Panc1 (cell line): ENCODE results near the gene NKAIN2. TPM values are rescaled to one million over a fixed set of nuclear protein-coding genes. Genes with fewer than 3 reads are reported as not detected.

Experiments used
- ATAC-seq: fragments of 200-7000 bp; cut with Tn5 transposase; 2 replicates; pipeline ENCODE4 v1.9.1; 2020; ENCODE audit warnings: mild to moderate bottlenecking, moderate library complexity
- BruUV-seq: library from RNA; stranded (reverse); fragments of 400-500 nt; replicated peaks from 2 replicates; lab custom pipeline; 2021; lab: Mats Ljungman, UMichigan
- CTCF ChIA-PET: fragments of 300-600 bp; sonication (Branson Sonifier 250); formaldehyde crosslinking; loops from one replicate; lab custom pipeline; 2022; ENCODE audit warnings: antibody characterized with exemption; lab: Charles Lee
- POLR2A ChIA-PET: fragments of 300-600 bp; sonication (Branson Sonifier 250); formaldehyde crosslinking; loops from one replicate; lab custom pipeline; 2022; ENCODE audit warnings: antibody characterized with exemption; lab: Charles Lee
- DNase-seq: peaks from one replicate; pipeline ENCODE4 v3.0.0-alpha.2; 2010; ENCODE audit warnings: low read depth, low spot score
- H3K27ac ChIP-seq: 2 replicates; pipeline ENCODE4 v1.5.1; 2011; ENCODE audit warnings: mild to moderate bottlenecking, low read length, inconsistent platforms
- H3K27me3 ChIP-seq: fragments of 200-500 bp; sonication (Bioruptor generic); 2 replicates; pipeline ENCODE4 v1.6.0; 2014; ENCODE audit warnings: low read length, inconsistent platforms; ENCODE audit not compliant: control insufficient read depth, insufficient read depth
- H3K36me3 ChIP-seq: fragments of 200-500 bp; sonication (Bioruptor generic); 2 replicates; pipeline ENCODE4 v1.5.1; 2014; ENCODE audit warnings: inconsistent platforms, mild to moderate bottlenecking, low read length, moderate library complexity; ENCODE audit not compliant: control insufficient read depth, insufficient read depth
- H3K4me1 ChIP-seq: 2 replicates; pipeline ENCODE4 v1.5.1; 2011; ENCODE audit warnings: inconsistent platforms, mild to moderate bottlenecking, low read length, moderate library complexity; ENCODE audit not compliant: control insufficient read depth, insufficient read depth
- H3K4me3 ChIP-seq, 2 experiments: 2 replicates each; pipeline ENCODE4 v1.5.1; 2011 to 2012; ENCODE audit warnings: low read depth in 2 of 2, low read length in 2 of 2, mild to moderate bottlenecking in 2 of 2, inconsistent platforms in 1 of 2, moderate library complexity in 1 of 2
- H3K9me3 ChIP-seq: fragments of 200-500 bp; sonication (Bioruptor generic); 2 replicates; pipeline ENCODE4 v1.5.1; 2014; ENCODE audit warnings: low read depth, mild to moderate bottlenecking, inconsistent platforms, low read length, moderate library complexity; ENCODE audit not compliant: control insufficient read depth, insufficient read depth
- POLR2AphosphoS5 ChIP-seq: IDR thresholded peaks from 2 replicates; pipeline ENCODE4 v1.6.1; 2012; ENCODE audit warnings: mild to moderate bottlenecking, low read depth, low read length, moderate library complexity
- REST ChIP-seq, 2 experiments: IDR thresholded peaks; 2 replicates each; pipeline ENCODE4 v1.6.1; 2011 to 2012; ENCODE audit warnings: low read depth in 2 of 2, control low read depth in 1 of 2, low read length in 1 of 2, mild to moderate bottlenecking in 1 of 2, moderate library complexity in 1 of 2; ENCODE audit not compliant: insufficient read depth in 1 of 2
- SIN3A ChIP-seq: IDR thresholded peaks from 2 replicates; pipeline ENCODE4 v1.6.1; 2012; ENCODE audit warnings: low read depth, mild to moderate bottlenecking, low read length, moderate library complexity, borderline replicate concordance; ENCODE audit not compliant: insufficient read depth
- TCF7L2 ChIP-seq: IDR thresholded peaks from 2 replicates; pipeline ENCODE4 v1.6.1; 2011; ENCODE audit warnings: mild to moderate bottlenecking, low read depth, low read length, inconsistent platforms
- in situ Hi-C: cut with HindIII; loops from 2 replicates; pipeline ENCODE4 v1.10.0; 2016; ENCODE audit warnings: low sequenced_read_pairs, low pct_unique_long_range_greater_than_20kb
- intact Hi-C: fragments of 100-400 bp; cut with micrococcal nuclease; formaldehyde crosslinking; loops from one replicate; pipeline ENCODE4 v1.10.0; 2022; ENCODE audit not compliant: unreplicated experiment
- total RNA-seq: library from RNA; stranded (reverse); gene quantifications from one replicate; pipeline ENCODE4 v1.2.1, GENCODE V29; 2021; ENCODE audit not compliant: unreplicated experiment
- TF ChIP-seq, protein P1 (sequence below): fragments of 450-650 bp; IDR thresholded peaks from 2 replicates; pipeline ENCODE4 v1.5.1; 2017; ENCODE audit warnings: mild to moderate bottlenecking

Gene NKAIN2
- total RNA-seq, 1 experiment from 2014 or later: 2.6 TPM

GRCh38 chr6:123770247-123770949 is 33.3 kb upstream of the NKAIN2 start:
- no peaks in the 10 kb centered on the region for H3K4me1 ChIP-seq
- ChIA-PET CTCF (no interaction called here), POLR2A (no interaction called here)
- DNase-seq: no peak
- H3K36me3 ChIP-seq: no peaks in the 10 kb centered on the region
- no peak overlapping the region for H3K4me3 ChIP-seq
- no peak overlapping the region for H3K27ac ChIP-seq
- in situ Hi-C loops: no loop called here
- intact Hi-C loops: no loop called here
- BruUV-seq: no TSS peak
- no peaks in the 10 kb centered on the region for H3K9me3 ChIP-seq
- TF ChIP-seq REST (IDR thresholded peaks at IDR 0.05; ENCODE audit: insufficient read depth in 1 of 2, low read depth in 2 of 2, low read length in 1 of 2): no peak
- no peak for TF ChIP-seq POLR2AphosphoS5
- no peak for TF ChIP-seq SIN3A
- TF ChIP-seq, protein P1, sequence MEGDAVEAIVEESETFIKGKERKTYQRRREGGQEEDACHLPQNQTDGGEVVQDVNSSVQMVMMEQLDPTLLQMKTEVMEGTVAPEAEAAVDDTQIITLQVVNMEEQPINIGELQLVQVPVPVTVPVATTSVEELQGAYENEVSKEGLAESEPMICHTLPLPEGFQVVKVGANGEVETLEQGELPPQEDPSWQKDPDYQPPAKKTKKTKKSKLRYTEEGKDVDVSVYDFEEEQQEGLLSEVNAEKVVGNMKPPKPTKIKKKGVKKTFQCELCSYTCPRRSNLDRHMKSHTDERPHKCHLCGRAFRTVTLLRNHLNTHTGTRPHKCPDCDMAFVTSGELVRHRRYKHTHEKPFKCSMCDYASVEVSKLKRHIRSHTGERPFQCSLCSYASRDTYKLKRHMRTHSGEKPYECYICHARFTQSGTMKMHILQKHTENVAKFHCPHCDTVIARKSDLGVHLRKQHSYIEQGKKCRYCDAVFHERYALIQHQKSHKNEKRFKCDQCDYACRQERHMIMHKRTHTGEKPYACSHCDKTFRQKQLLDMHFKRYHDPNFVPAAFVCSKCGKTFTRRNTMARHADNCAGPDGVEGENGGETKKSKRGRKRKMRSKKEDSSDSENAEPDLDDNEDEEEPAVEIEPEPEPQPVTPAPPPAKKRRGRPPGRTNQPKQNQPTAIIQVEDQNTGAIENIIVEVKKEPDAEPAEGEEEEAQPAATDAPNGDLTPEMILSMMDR: no peak
- H3K27me3 ChIP-seq: no peaks in the 10 kb centered on the region
- ATAC-seq: no peak

DNA sequence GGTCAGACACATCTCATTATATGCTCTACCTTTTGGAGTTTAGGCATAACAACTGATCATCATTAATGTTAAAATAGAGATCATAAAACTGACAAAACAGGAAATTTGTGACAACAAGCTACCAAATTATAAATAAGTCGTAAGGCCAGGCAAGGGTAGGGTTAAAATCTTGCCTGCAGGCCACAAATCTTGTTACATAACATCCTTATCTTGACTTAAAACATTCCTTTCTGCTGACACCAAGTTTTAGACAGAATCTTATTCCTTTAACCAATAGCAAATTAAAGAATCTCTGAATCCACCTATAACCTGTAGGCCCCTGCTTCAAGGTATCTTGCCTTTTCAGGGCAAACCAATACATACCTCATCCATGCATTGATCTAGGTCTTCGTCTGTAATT is 32.5 kb upstream of the NKAIN2 start:
- ATAC-seq (no peak), DNase-seq (no peak)
- CTCF ChIA-PET: no interaction called here
- Histone ChIP-seq H3K27ac (no peak overlapping the region), H3K9me3 (no peaks in the 10 kb centered on the region), H3K4me3 (no peak overlapping the region), H3K36me3 (no peaks in the 10 kb centered on the region), H3K4me1 (no peaks in the 10 kb centered on the region), H3K27me3 (no peaks in the 10 kb centered on the region)
- in situ Hi-C loops (no loop called here), intact Hi-C loops (no loop called here)
- POLR2A ChIA-PET: no interaction called here
- TF ChIP-seq REST (IDR thresholded peaks at IDR 0.05; ENCODE audit: insufficient read depth in 1 of 2, low read depth in 2 of 2, low read length in 1 of 2) (no peak), TCF7L2 (no peak), POLR2AphosphoS5 (no peak), SIN3A (no peak)
- TF ChIP-seq, protein P1: no peak
- no TSS peak for BruUV-seq
